CD4-positive, alpha-beta memory T cell (primary cell): Measurements from ENCODE around the gene LSM14B. TPM values are rescaled to one million over a fixed set of nuclear protein-coding genes. Genes with fewer than 3 reads are reported as not detected.

ENCODE experiments used
- CTCF ChIA-PET: fragments of 350-600 bp; sonication (Branson Sonifier 250); formaldehyde crosslinking; loops from one replicate; lab custom pipeline; 2021; ENCODE audit warnings: inconsistent platforms; ENCODE audit not compliant: partially characterized antibody; lab: Charles Lee
- POLR2A ChIA-PET: fragments of 350-600 bp; sonication (Branson Sonifier 250); formaldehyde crosslinking; loops from one replicate; lab custom pipeline; 2021; ENCODE audit not compliant: partially characterized antibody; lab: Charles Lee
- DNase-seq, 5 donors: peaks; one replicate each; pipeline versions ENCODE4 v3.0.0 to v3.0.0-alpha.2; 2020 to 2022; ENCODE audit warnings: mixed read lengths in 1 of 5
- H3K27ac ChIP-seq: one replicate; pipeline ENCODE4 v1.7.0; 2013; ENCODE audit warnings: low read depth, low read length
- H3K27me3 ChIP-seq: 2 replicates; pipeline ENCODE4 v1.7.0; 2013; ENCODE audit warnings: mild to moderate bottlenecking, low read length, moderate library complexity; ENCODE audit not compliant: insufficient read depth
- H3K36me3 ChIP-seq: 2 replicates; pipeline ENCODE4 v1.7.0; 2013; ENCODE audit warnings: mild to moderate bottlenecking, low read length, moderate library complexity; ENCODE audit not compliant: insufficient read depth
- H3K4me1 ChIP-seq: 2 replicates; pipeline ENCODE4 v1.7.0; 2013; ENCODE audit warnings: mild to moderate bottlenecking, low read length, moderate library complexity; ENCODE audit not compliant: insufficient read depth
- H3K4me3 ChIP-seq, 2 donors: one replicate each; pipeline ENCODE4 v1.7.0; 2013; ENCODE audit warnings: low read length in 2 of 2, mild to moderate bottlenecking in 1 of 2
- H3K9me3 ChIP-seq, 2 donors: one replicate each; pipeline ENCODE4 v1.7.0; 2013; ENCODE audit warnings: low read length in 2 of 2, control low read depth in 1 of 2; ENCODE audit not compliant: control insufficient read depth in 1 of 2
- H3K27ac Mint-ChIP-seq, 7 donors: one replicate each; pipeline ENCODE4 v1.8.0; 2020 to 2021; ENCODE audit warnings: mixed read lengths in 7 of 7, mild to moderate bottlenecking in 6 of 7, inconsistent platforms in 3 of 7, moderate library complexity in 3 of 7
- H3K27me3 Mint-ChIP-seq, 2 donors: one replicate each; pipeline ENCODE4 v1.8.0; 2020 to 2021; ENCODE audit warnings: mixed read lengths in 2 of 2
- H3K36me3 Mint-ChIP-seq, 2 donors: one replicate each; pipeline ENCODE4 v1.8.0; 2020 to 2021; ENCODE audit warnings: mixed read lengths in 2 of 2, inconsistent platforms in 1 of 2, mild to moderate bottlenecking in 1 of 2
- H3K4me1 Mint-ChIP-seq, 4 donors: one replicate each; pipeline ENCODE4 v1.8.0; 2020 to 2021; ENCODE audit warnings: mixed read lengths in 4 of 4, mild to moderate bottlenecking in 1 of 4
- H3K4me3 Mint-ChIP-seq, 8 donors: one replicate each; pipeline ENCODE4 v1.8.0; 2020 to 2021; ENCODE audit warnings: mixed read lengths in 8 of 8, mild to moderate bottlenecking in 7 of 8, moderate library complexity in 6 of 8, inconsistent platforms in 3 of 8
- H3K9me3 Mint-ChIP-seq, 8 donors: one replicate each; pipeline ENCODE4 v1.8.0; 2020 to 2021; ENCODE audit warnings: mixed read lengths in 8 of 8, mild to moderate bottlenecking in 5 of 8, inconsistent platforms in 3 of 8, moderate library complexity in 1 of 8
- intact Hi-C: fragments of 100-400 bp; cut with micrococcal nuclease; formaldehyde crosslinking; loops from one replicate; pipeline ENCODE4 v1.15.1; 2023
- polyA plus RNA-seq, 2 donors: library from polyadenylated mRNA; unstranded; fragments of 300-500 nt; fragmentation: Illumina TruSeq; gene quantifications; one replicate each; pipeline ENCODE4 v1.2.3, GENCODE V29; 2021
- total RNA-seq, 2 experiments: library from RNA; stranded (reverse); gene quantifications; one replicate each; pipeline ENCODE4 v1.2.3, GENCODE V29; 2021

Gene LSM14B
- total and polyA plus RNA-seq, 4 experiments from 2014 or later = 0.78 to 50.3 (median 24.8) TPM

- no peak for DNase-seq
- Histone ChIP-seq H3K27ac (no peak overlapping the region), H3K4me1 (peaks cover 13% of the 10 kb centered on the region), H3K4me3 (no peak overlapping the region), H3K9me3 (no peaks in the 10 kb centered on the region), H3K27me3 (no peaks in the 10 kb centered on the region), H3K36me3 (no peaks in the 10 kb centered on the region)
- H3K4me3 Mint-ChIP-seq = no peak overlapping the region
- ChIA-PET CTCF (interaction anchor here (1.3 kb wide), 1 partner anchor 138 kb away, joined by 3 read pairs; no protein-coding TSS in a partner anchor), POLR2A (no interaction called here)
- H3K4me1 Mint-ChIP-seq = peaks cover 27 to 44% (median 36%) of the 10 kb centered on the region in 4 donors
- H3K27ac Mint-ChIP-seq = peak overlapping the region in 2 of 7 donors; percentile 24 to 76
- peaks cover 19 to 28% of the 10 kb centered on the region in 2 donors for H3K36me3 Mint-ChIP-seq
- no peaks in the 10 kb centered on the region for H3K27me3 Mint-ChIP-seq
- intact Hi-C loops = no loop called here
- H3K9me3 Mint-ChIP-seq = peaks cover 0 to 7% (median 0%) of the 10 kb centered on the region in 8 donors
Measured at GRCh38 chr20:62149532-62150309, 27.4 kb downstream of the LSM14B start.

- CTCF ChIA-PET = interaction anchor here (1.3 kb wide), 1 partner anchor 139 kb away, joined by 3 read pairs; no protein-coding TSS in a partner anchor
- POLR2A ChIA-PET = no interaction called here
Measured at GRCh38 chr20:62150310-62150575, 28.0 kb downstream of the LSM14B start.

GRCh38 chr20:62151225-62151624 lies 28.9 kb downstream of the LSM14B start:
- DNase-seq = no peak
- intact Hi-C loops = no loop called here
- H3K9me3 ChIP-seq = no peaks in the 10 kb centered on the region
- H3K36me3 ChIP-seq = no peaks in the 10 kb centered on the region
- no peaks in the 10 kb centered on the region for H3K27me3 ChIP-seq
- Mint-ChIP-seq H3K27ac (no peak overlapping the region), H3K4me1 (peaks cover 17 to 33% (median 24%) of the 10 kb centered on the region in 4 donors), H3K9me3 (peaks cover 0 to 7% (median 0%) of the 10 kb centered on the region in 8 donors), H3K4me3 (no peak overlapping the region), H3K27me3 (no peaks in the 10 kb centered on the region), H3K36me3 (peaks cover 23 to 38% of the 10 kb centered on the region in 2 donors)
- H3K27ac ChIP-seq = no peak overlapping the region
- ChIA-PET POLR2A (no interaction called here), CTCF (no interaction called here)
- peaks cover 4% of the 10 kb centered on the region for H3K4me1 ChIP-seq
- H3K4me3 ChIP-seq = no peak overlapping the region

More at GRCh38 chr20:62150310-62150575, 28.0 kb downstream of the LSM14B start:
- Mint-ChIP-seq H3K4me1 (peaks cover 24 to 39% (median 31%) of the 10 kb centered on the region in 4 donors), H3K27ac (peak overlapping the region in 2 of 7 donors; percentile 24 to 76), H3K36me3 (peaks cover 23 to 31% of the 10 kb centered on the region in 2 donors), H3K9me3 (peaks cover 0 to 7% (median 0%) of the 10 kb centered on the region in 8 donors), H3K27me3 (no peaks in the 10 kb centered on the region), H3K4me3 (no peak overlapping the region)
- peaks cover 8% of the 10 kb centered on the region for H3K4me1 ChIP-seq
- H3K27ac ChIP-seq = no peak overlapping the region
- DNase-seq = no peak
- no peak overlapping the region for H3K4me3 ChIP-seq
- H3K9me3 ChIP-seq = no peaks in the 10 kb centered on the region
- H3K27me3 ChIP-seq = no peaks in the 10 kb centered on the region
- intact Hi-C loops = no loop called here
- no peaks in the 10 kb centered on the region for H3K36me3 ChIP-seq

GRCh38 chr20:62151835-62152364 lies 29.6 kb downstream of the LSM14B start:
- Histone ChIP-seq H3K4me3 (no peak overlapping the region), H3K27me3 (no peaks in the 10 kb centered on the region), H3K27ac (no peak overlapping the region), H3K36me3 (no peaks in the 10 kb centered on the region), H3K9me3 (no peaks in the 10 kb centered on the region), H3K4me1 (peaks cover 8% of the 10 kb centered on the region)
- Mint-ChIP-seq H3K9me3 (peaks cover 0 to 7% (median 0%) of the 10 kb centered on the region in 8 donors), H3K36me3 (peaks cover 23 to 38% of the 10 kb centered on the region in 2 donors), H3K4me1 (peaks cover 16 to 34% (median 23%) of the 10 kb centered on the region in 4 donors), H3K4me3 (no peak overlapping the region), H3K27ac (no peak overlapping the region), H3K27me3 (no peaks in the 10 kb centered on the region)
- ChIA-PET CTCF (interaction anchor here (1.0 kb wide), 1 partner anchor 23 kb away, joined by 3 read pairs; no protein-coding TSS in a partner anchor), POLR2A (no interaction called here)
- intact Hi-C loops = no loop called here
- DNase-seq = no peak

- H3K4me3 ChIP-seq = no peak overlapping the region
- H3K27me3 ChIP-seq = no peaks in the 10 kb centered on the region
- peaks cover 27 to 38% of the 10 kb centered on the region in 2 donors for H3K36me3 Mint-ChIP-seq
- DNase-seq = no peak
- H3K4me1 ChIP-seq = peaks cover 12% of the 10 kb centered on the region
- no peak overlapping the region for H3K4me3 Mint-ChIP-seq
- no peak overlapping the region for H3K27ac ChIP-seq
- POLR2A ChIA-PET = no interaction called here
- H3K9me3 ChIP-seq = no peaks in the 10 kb centered on the region
- peaks cover 7 to 21% (median 15%) of the 10 kb centered on the region in 4 donors for H3K4me1 Mint-ChIP-seq
- CTCF ChIA-PET = interaction anchor here (0.8 to 2.4 kb wide), 6 partner anchors 17 to 149 kb away, joined by 3 to 11 read pairs (median 3); no protein-coding TSS in a partner anchor
- H3K27me3 Mint-ChIP-seq = no peaks in the 10 kb centered on the region
- H3K27ac Mint-ChIP-seq = peak overlapping the region in 2 of 7 donors; percentile 24
- intact Hi-C loops = no loop called here
- H3K9me3 Mint-ChIP-seq = peaks cover 0 to 7% (median 0%) of the 10 kb centered on the region in 8 donors
- H3K36me3 ChIP-seq = peaks cover 2% of the 10 kb centered on the region
Measured at GRCh38 chr20:62155428-62156253, 33.4 kb downstream of the LSM14B start.

GRCh38 chr20:62156254-62156556 lies 33.9 kb downstream of the LSM14B start:
- peak overlapping the region in 1 of 7 donors; percentile 83 for H3K27ac Mint-ChIP-seq
- no peak overlapping the region for H3K4me3 Mint-ChIP-seq
- peaks cover 7 to 21% (median 15%) of the 10 kb centered on the region in 4 donors for H3K4me1 Mint-ChIP-seq
- intact Hi-C loops = no loop called here
- Histone ChIP-seq H3K4me1 (peaks cover 12% of the 10 kb centered on the region), H3K36me3 (peaks cover 5% of the 10 kb centered on the region), H3K27ac (no peak overlapping the region), H3K9me3 (no peaks in the 10 kb centered on the region), H3K4me3 (no peak overlapping the region), H3K27me3 (no peaks in the 10 kb centered on the region)
- H3K36me3 Mint-ChIP-seq = peaks cover 29 to 38% of the 10 kb centered on the region in 2 donors
- DNase-seq = no peak
- ChIA-PET POLR2A (no interaction called here), CTCF (interaction anchor here (0.7 to 2.4 kb wide), 10 partner anchors 16 to 150 kb away, joined by 3 to 11 read pairs (median 3); no protein-coding TSS in a partner anchor)
- peaks cover 0 to 7% (median 0%) of the 10 kb centered on the region in 8 donors for H3K9me3 Mint-ChIP-seq
- no peaks in the 10 kb centered on the region for H3K27me3 Mint-ChIP-seq
